GM18502 (cell line): ENCODE results near the gene EDARADD.
"Not testable (repeated sequence)": the region's sequence is repeated elsewhere in the genome, so short reads cannot be mapped to it uniquely, and the experiment has no call there.

ENCODE experiments used
- ATAC-seq: cut with Tn5 transposase; IDR thresholded peaks from one replicate; pipeline ENCODE4 v1.9.1; 2021; ENCODE audit warnings: mild to moderate bottlenecking; ENCODE audit not compliant: unreplicated experiment, poor library complexity

EDARADD gene

DNA sequence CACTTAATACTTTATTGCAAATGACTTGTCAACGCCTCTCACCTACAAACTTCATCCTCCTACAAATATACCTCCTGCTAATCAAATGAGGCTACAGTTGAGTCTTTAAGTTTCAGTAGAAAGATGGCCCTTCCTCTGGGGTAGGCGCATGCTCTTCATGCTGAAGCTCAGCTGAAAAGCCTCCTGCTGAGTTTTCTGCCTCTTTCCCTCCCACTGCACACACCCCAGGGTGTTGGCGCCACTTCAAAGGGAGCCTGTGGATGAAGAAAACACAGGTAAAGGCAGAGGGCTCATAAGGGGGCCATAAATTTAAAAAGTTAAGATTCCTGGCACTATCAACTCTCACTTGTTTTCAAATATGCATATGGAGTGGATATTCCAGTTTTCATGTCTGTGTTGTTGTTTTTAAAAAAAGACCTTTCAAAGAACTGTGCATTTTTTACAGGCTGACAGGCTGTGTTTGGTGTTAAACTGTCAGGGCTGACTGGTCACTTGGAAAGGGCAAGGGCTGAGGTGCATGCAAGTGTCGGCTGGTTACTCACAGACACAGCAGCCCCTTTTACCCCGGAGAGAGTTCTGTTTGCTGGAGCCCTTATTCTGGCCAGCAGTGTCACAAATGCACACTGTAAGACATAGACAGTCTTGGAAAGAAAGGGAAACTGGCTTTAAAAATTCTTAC is 86.8 kb downstream of the EDARADD start:
- no peak for ATAC-seq

DNA sequence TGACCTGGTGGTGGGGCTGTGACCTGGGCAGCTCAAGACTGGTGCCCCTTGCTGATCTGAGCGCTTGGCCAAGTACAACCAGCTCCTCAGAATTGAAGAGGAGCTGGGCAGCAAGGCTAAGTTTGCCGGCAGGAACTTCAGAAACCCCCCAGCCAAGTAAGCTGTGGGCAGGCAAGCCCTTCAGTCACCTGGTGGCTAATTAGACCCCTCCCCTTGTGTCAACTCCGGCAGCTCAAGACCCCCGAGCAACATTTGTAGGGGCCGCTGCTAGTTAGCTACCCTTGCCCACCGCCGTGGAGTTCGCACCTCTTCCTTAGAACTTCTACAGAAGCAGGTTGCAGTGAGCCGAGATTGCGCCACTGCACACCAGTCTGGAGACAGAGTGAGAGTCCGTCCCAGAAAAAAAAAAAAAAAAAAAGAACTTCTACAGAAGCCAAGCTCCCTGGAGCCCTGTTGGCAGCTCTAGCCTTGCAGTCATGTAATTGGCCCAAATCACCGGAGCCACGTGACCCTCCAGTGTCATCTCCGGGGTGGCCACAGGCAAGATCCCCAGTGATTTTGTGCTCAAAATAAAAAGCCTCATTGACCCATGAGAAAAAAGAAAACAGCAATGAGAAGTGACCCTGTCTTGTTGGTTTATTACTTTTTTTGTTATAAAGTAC is 90.4 kb downstream of the EDARADD start:
- no peak for ATAC-seq

DNA sequence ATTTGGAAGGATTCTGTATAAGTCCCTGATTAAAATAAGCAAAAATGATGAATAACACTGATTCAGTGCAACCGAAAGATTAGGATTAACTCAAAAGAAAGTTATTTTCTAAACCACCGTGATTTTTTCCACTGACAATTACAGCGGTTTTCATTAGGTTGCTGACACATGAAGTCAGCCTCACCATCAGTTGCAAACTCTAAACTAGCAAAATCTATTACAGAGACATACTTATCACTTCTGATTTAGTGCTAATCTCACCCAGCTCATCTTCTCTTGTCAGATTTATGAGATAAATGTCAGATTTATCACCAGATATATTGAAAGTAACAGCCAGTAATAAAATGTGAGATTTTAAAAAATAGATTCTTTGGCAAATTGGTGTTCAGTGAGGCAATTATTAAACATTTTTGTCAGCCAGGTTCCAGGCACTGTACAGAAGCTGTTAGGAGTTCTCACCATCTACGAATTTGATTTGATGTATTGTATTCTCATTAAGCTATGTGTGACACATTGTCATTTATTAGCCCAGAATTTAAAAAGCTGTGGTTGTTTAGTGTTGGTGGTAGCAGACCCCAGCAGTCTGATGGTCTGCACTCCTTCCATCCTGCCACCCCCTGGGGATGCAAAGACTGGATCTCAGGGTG is 92.4 kb downstream of the EDARADD start:
- ATAC-seq: no peak

DNA sequence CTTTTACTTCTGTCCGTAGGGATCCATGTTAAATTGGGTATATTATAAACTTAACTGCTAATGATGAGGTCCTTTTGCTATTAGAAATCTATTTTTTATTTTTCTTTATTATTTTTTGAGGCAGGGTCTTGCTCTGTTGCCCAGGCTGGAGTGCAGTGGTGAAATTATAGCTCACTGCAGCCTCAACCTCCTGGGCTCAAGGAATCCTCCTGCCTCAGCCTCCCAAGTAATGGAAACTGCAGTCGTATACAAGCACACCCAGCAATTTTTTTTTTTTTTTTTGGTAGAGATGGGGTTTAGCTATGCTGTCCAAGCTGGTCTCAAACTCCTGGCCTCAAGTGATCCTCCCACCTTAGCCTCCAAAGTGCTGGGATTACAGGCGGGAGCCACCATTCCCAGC is 95.1 kb downstream of the EDARADD start:
- not testable (repeated sequence) for ATAC-seq

DNA sequence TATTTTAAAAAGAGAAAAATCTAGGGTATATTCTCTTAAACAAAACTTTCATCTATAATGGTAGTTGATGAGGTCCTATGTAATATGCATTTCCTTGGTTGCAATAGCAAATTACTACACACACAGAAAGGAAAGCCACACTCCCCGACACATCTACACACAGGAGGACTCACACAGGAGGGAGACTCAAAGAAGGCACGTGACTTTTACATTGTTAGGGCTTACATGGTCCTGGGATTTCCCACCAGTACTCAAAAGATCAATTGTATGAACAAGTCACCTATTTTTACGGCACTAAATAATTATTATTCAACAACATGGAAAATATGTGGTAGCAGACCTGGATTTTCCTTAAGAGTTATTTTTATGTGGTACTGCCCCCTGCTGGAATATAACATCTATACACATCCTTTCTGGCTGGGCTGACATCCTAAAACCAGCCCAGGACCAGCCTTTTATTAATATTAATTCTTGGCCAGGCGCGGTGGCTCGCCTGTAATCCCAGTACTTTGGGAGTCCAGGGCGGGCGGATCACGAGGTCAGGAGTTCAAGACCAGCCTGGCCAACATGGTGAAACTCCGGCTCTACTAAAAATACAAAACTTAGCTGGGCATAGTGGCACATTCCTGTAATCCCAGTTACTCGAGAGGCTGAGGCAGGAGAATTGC is 95.8 kb downstream of the EDARADD start:
- ATAC-seq: no peak

DNA sequence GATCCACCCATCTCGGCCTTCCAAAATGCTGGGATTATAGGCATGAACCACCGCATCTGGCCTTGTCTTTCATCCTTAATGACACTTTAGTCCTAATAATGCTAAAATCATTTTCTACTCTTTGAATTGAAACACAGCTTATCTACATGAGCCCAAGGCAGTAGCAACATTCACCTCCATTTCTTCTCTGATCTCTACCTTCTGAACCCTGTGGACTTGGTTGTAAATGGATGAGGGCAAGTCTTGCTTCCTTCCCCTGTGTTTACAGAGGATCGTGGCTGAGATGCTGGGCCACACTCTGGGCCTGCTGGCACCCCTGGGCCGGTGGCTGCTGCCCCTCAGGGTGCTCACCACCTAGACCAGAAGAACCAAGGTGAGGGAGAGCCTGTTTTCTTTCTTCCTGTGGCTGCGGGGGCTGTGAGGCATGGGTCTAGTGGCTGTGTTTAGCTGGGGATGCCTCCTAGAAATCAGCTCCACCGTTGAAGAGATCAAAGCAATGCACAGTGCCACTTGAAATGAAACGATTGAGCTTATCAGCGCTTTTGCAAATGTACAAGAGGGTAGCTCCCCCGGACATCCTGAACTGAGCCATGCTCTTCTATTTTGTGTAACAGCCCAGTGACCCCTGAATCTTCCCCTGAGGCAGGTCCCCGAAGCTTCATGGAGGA is 97.5 kb downstream of the EDARADD start:
- no peak for ATAC-seq

DNA sequence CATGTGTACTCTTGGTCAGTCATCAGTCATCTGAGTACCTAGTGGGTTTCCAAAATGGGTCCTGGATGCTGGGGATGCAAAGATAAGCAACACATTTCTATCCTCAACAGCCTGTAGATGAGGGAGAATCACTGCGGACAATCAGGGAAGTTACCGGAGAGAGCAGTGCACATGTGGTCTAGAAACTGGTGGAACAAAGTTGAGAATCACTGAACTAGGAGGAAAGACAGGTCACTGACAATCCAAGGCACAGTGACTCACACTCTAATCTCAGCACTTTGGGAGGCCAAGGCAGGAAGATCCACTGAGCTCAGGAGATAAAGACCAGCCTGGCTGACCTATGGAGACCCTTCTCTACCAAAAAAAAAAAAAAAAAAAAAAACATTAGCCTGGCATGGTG is 98.3 kb downstream of the EDARADD start:
- no peak for ATAC-seq

DNA sequence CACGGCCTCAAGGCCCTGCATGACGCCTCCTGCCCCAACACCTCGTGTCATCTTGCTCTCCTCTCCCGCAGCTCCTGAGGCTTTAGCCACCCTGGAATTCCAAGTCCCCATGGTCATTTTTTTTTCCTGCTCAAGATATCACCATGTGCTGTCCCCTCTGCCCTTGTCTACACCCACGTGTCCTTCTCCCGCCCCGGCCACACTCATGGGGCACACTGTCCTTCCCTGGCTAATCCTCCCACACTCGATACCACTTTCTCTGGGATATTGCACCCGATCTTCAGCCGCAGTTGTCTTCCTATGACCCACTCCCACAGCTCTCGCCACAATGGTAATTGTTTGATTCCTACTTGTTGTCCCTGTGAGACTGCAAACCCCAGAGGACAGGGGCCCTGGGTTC is 100.0 kb downstream of the EDARADD start:
- no peak for ATAC-seq

DNA sequence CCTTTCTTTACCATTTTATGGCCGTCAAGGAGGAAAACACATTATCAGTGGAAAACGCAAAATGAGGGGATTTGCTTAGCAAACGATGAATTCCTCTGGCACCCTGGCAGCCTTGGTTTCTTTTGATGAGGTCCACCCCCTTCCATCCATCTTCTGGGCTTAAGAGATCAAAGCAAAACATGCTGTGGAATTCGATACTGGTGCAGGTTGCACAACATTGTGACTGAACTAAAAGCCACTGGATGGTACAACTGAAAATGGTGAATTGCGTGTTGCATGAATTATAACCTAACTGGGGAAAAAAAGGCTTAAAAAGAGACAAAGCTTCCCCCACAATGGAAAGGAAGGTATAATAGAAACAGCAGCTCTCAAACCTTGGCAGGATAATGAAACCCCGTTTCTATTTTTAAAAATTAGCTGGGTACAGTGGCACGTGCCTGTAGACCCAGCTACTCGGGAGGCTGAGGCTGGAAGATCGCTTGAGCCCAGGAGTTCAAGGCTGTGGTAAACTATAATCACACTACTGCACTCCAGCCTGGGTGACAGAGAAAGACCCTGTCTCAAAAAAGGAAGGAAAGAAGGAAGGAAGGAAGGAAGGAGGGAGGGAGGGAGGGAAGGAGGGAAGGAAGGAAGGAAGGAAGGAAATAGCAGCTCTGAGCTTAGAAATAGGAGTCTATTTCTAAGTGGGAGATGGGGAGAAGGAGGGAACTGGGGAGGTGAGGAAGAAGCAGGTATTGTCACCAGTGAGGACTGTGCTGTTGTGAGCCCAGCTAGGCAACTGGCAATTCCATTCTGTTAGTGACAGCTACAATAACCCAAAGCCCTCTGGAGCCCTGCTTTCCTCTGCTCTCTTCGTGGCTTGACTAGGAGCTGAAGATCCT is 100.7 kb downstream of the EDARADD start:
- no peak for ATAC-seq

DNA sequence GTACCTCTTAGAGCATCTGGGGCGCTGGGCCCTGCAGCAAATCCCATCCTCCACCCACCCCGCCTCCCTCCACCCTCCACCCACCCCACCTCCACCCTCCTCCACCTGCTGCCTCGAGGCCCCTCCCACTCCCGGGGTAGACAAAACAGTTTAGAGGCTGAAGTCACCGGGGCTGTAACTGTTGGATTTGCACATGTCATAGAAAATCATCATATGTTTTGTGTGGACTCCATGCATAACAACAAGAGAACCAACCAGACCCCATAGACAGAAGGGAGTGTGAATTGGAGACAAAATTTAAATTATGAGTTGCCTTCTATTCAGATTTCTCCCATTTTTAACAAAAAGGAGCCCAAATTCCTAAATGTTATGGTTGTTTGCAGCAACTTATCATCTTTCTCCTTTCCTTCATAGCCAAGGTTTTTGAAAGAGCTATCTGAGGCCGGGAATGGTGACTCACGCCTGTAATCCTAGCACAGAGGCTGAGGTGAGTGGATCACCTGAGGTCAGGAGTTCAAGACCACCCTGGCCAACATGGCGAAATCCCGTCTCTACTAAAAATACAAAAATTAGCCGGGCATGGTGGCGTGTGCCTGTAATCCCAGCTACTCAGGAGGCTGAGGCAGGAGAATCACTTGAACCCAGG is 101.5 kb downstream of the EDARADD start:
- no peak for ATAC-seq

DNA sequence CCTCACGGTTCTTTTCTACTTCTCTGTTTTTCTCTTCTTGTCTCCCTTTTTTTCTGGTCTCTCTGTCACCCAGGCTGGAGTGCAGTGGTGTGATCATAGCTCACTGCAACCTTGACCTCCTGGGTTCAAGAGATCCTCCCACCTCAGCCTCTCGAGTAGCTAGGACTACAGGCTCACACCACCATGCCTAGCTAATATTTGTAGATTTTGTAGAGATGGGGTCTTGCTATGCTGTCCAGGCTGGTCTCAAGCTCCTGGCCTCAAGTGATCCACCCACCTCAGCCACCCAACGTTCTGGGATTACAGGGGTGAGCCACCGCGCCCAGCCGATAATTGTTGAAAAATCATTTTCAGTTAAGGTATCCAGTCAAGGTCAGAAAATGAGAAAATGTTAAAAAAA is 103.8 kb downstream of the EDARADD start:
- ATAC-seq: no peak

DNA sequence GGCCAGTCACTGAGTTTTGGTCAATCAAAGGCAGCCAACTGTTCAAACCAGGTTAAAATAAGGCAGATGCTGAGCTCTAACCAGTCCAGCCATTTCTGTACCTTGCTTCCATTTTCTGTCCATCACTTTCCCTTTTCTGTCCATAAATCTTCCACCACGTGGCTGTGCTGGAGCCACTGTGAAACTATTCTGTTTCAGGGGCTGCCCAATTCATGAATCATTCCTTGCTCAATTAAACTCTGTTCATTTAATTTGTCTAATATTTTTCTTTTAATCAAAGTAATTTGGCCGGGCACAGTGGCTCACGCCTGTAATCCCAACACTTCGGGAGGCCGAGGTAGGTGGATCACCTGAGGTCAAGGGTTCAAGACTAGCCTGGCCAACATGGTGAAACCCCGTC is 107.0 kb downstream of the EDARADD start:
- ATAC-seq: no peak

DNA sequence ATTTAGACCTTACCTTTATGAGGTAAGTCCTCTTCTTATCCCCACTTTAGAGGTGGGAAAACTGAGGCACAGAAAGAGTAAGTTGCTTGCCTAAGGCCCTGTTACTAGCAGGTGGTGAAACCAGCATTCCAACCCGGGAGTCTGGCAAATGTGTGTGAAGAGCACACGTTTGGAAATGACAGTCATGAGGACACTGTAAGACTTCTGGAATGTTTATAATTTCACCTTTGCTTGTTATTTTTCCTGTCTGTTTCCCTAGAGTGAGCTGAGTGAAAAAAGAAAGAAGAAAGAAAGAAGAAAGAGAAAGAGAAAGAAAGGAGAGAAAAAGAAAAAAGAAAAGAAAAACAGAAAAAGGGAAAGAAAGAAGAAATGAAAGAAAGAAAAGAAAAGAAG is 108.5 kb downstream of the EDARADD start:
- no peak for ATAC-seq

DNA sequence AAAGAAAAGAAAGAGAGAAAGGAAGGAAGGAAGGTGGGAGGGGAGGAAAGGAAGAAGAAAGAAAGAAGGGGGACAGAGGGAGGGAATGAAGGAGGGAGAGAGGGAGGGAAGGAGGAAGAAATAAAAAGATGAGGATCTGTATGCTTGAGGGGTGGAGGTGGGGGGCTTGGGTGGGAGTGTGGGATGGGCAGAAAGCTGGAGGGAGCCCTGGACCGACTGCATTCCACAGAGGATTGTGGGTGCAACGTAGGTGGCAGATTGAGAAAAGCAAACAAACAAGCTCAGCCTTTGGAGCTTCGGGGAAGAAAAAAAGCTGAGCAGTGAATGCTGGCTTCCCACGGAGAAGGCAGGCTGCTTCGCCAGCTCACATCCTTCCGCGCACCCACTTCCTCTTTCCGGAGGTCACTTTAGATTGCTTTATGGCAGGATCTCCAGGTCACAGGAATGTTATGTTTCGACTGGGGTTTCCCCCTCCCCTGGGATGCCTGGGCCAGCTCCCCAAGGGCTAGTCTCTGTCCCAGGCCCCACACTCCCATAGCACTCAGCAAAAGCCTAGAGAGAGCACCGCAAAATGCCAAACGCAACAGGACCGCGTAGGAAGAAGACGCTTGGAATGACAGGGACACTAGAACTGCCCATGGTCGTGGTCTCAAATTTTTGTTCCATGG is 109.0 kb downstream of the EDARADD start:
- no peak for ATAC-seq

DNA sequence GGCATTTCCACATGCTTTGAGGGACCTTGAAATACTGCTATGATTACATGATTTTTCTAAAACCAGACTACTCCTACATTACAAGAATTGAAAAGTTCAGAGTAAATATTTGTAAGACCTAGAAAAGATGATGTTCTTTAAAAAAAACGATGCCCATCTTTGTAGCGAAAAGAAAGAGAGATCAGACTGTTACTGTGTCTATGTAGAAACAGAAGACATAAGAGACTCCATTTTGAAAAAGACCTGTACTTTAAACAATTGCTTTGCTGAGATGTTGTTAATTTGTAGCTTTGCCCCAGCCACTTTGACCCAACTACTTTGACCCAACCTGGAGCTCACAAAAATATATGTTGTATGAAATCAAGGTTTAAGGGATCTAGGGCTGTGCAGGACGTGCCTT is 110.3 kb downstream of the EDARADD start:
- not testable (repeated sequence) for ATAC-seq

DNA sequence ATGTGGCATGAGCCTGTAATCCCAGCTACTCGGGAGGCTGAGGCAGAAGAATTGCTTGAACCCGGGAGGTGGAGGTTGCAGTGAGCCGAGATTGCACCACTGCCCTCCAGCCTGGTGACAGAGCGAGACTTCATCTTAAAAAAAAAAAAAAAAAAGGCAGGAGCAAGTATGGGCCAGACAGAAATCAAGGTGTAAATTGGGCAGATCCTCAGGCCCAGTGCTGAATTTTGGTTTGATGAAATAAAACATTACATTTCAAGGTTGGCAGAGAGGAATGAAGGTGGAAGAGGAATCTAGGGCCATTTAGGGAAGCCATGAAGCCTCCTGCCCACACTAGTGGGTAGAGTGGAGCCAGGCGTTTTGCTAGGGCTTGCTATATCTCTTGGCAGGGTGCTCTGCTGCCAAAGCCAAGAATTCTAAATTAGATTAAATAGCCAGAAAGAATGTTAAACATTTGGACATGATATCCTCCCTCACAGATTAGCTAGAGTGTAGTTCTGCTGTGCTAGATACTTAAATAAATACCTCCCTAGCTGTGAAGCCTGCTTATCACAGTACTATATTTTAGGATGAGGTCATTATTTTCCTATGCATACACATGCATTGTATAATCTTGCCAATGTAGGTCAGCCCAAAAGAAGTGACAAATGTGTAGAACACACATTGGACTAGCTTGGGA is 113.1 kb downstream of the EDARADD start:
- ATAC-seq: no peak

DNA sequence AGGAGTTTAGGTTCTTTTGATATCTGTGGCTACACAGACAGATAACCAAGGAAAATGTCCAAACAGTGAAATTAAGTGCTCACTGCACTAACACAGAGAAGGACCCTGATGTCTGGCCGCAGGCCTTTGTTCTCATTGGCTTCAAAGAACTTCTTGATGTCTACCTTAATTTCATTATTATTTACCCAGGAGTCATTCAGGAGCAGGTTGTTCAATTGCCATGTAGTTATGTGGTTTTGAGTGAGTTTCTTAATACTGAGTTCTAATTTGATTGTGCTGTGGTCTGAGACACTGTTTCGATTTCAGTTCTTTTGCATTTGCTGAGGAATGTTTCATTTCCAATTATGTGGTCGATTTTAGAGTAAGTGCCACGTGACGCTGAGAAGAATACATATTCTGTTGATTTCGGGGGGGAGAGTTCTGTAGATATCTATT is 114.5 kb downstream of the EDARADD start:
- peak; percentile 62 for ATAC-seq

DNA sequence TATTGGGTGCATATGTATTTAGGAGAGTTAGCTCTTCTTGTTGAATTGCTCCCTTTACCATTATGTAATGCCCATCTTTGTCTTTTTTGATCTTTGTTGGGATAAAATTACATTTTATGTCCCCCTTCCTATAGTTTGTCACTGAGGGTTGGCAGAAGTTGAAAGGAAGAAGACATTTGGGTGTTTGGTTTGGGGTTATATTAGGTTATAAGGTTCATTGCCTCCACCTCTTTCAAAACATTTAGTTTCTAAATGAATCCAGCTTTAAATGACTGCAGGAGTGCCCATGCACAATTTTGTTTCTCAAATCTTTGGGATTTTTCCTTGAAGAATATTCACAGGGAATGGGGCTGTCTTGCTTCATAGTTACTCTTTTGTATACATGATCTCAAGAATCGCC is 115.1 kb downstream of the EDARADD start:
- ATAC-seq: no peak
